K562 (cell line): ENCODE data around the gene TBX6. TPM values are rescaled to one million over a fixed set of nuclear protein-coding genes. Genes with fewer than 3 reads are reported as not detected.

Experiments
- RBFOX2 ChIP-seq: fragments of 200-400 bp; formaldehyde crosslinking; IDR thresholded peaks from 2 replicates; pipeline ENCODE4 v1.6.1; 2017; ENCODE audit warnings: low read depth, mild to moderate bottlenecking, low read length, moderate library complexity
- TBL1XR1 ChIP-seq, 2 experiments: IDR thresholded peaks; 2 replicates each; pipeline ENCODE4 v1.6.1; 2012; ENCODE audit warnings: improper control_type of control experiment in 2 of 2, low read length in 2 of 2, mild to moderate bottlenecking in 1 of 2
- TEAD1 ChIP-seq, 2 experiments: fragments of 450-650 bp in 1 of 2; sonication (generic) in 1 of 2; formaldehyde crosslinking; IDR thresholded peaks; 2 replicates each; pipeline versions ENCODE4 v1.4.0 to v1.8.0; 2020 to 2022; ENCODE audit warnings: mild to moderate bottlenecking in 2 of 2, missing genetic modification reagents in 1 of 2
- ZBTB7A ChIP-seq: IDR thresholded peaks from 2 replicates; pipeline ENCODE4 v1.6.1; 2011; ENCODE audit warnings: low read depth, mild to moderate bottlenecking, low read length, moderate library complexity, borderline replicate concordance; ENCODE audit not compliant: control insufficient read depth
- ZNF143 ChIP-seq: sonication (generic); formaldehyde crosslinking; IDR thresholded peaks from 2 replicates; pipeline ENCODE4 v1.9.0; 2022; ENCODE audit warnings: mild to moderate bottlenecking, missing genetic modification reagents
- polyA plus RNA-seq, 8 experiments: library from polyadenylated mRNA; depleted of rRNA in 4 of 8; stranded (reverse) in 5 of 8; unstranded in 3 of 8; fragments of >200 nt; fragmentation: Nextera tagmentation in 2 of 8; fragmentation: Illumina TruSeq in 1 of 8; extraction: Ambion mirVana in 2 of 8; extraction: Trizol in 1 of 8; gene quantifications; 2 replicates each; pipeline versions ENCODE4 v1.2.1 to v1.2.3, GENCODE V29; 2011 to 2014; ENCODE audit warnings: inconsistent platforms in 1 of 8, missing spikeins in 1 of 8
- total RNA-seq, 7 experiments: library from RNA; depleted of rRNA in 6 of 7; stranded (reverse); fragments of >200 nt in 6 of 7; fragmentation: Illumina TruSeq in 2 of 7; extraction: Trizol in 2 of 7; gene quantifications; 2 replicates each; pipeline versions ENCODE4 v1.2.1 to v1.2.3, GENCODE V29; 2011 to 2021; ENCODE audit warnings: low replicate concordance in 1 of 7
- TF ChIP-seq, protein P1 (sequence below): sonication (generic); formaldehyde crosslinking; IDR thresholded peaks from 2 replicates; pipeline ENCODE4 v1.8.0; 2022; ENCODE audit warnings: mild to moderate bottlenecking, missing genetic modification reagents
- TF ChIP-seq, protein P2 (sequence below): fragments of 200-800 bp; sonication (Bioruptor generic); IDR thresholded peaks from 2 replicates; pipeline ENCODE4 v1.6.1; 2017; ENCODE audit warnings: missing genetic modification characterization, missing compliant biosample characterization

The TBX6 gene
- total and polyA plus RNA-seq, 9 of the 15 experiments (the other 6 are each of a cell fraction or from before 2014, with no cell fraction given) = 0.07 to 0.58 (median 0.11) TPM; not detected in 2

DNA sequence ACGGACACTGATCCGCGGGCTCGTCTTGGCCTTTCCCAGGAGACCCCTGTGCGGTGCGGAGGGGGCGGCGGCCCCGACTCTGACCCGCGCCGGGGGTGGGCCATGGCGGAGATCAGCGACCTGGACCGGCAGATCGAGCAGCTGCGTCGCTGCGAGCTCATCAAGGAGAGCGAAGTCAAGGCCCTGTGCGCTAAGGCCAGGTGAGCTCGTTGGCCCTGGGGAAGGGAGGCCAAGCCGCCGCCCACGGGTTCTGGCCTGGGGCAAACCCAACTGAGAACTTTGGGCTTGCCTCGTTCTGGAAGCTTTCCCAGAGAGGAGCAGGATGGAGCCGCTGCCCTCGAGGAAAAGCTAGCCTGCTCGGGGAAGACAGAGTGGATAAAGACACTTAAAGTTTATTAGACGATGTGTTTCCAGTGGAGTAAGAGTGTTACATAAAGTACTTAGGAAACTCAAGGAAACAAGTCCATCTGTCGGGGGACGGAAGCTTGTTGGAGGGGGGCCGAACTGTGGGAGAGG, 15.4 kb downstream of the TBX6 start (continued):
- TF ChIP-seq, protein P1, sequence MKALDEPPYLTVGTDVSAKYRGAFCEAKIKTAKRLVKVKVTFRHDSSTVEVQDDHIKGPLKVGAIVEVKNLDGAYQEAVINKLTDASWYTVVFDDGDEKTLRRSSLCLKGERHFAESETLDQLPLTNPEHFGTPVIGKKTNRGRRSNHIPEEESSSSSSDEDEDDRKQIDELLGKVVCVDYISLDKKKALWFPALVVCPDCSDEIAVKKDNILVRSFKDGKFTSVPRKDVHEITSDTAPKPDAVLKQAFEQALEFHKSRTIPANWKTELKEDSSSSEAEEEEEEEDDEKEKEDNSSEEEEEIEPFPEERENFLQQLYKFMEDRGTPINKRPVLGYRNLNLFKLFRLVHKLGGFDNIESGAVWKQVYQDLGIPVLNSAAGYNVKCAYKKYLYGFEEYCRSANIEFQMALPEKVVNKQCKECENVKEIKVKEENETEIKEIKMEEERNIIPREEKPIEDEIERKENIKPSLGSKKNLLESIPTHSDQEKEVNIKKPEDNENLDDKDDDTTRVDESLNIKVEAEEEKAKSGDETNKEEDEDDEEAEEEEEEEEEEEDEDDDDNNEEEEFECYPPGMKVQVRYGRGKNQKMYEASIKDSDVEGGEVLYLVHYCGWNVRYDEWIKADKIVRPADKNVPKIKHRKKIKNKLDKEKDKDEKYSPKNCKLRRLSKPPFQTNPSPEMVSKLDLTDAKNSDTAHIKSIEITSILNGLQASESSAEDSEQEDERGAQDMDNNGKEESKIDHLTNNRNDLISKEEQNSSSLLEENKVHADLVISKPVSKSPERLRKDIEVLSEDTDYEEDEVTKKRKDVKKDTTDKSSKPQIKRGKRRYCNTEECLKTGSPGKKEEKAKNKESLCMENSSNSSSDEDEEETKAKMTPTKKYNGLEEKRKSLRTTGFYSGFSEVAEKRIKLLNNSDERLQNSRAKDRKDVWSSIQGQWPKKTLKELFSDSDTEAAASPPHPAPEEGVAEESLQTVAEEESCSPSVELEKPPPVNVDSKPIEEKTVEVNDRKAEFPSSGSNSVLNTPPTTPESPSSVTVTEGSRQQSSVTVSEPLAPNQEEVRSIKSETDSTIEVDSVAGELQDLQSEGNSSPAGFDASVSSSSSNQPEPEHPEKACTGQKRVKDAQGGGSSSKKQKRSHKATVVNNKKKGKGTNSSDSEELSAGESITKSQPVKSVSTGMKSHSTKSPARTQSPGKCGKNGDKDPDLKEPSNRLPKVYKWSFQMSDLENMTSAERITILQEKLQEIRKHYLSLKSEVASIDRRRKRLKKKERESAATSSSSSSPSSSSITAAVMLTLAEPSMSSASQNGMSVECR (CRISPR knock-in tag) = 0 out of 2 replicates have a peak, but pooled peaks have one; percentile 40
- TF ChIP-seq ZNF143 (CRISPR knock-in tag) (0 out of 2 replicates have a peak, but pooled peaks have one; percentile 24), ZBTB7A (0 out of 2 replicates have a peak, but pooled peaks have one; percentile 24), TBL1XR1 (IDR thresholded peaks at IDR 0.05; ENCODE audit: low read length in 2 of 2) (no peak), TEAD1 (CRISPR knock-in tag; IDR thresholded peaks at IDR 0.05) (0 out of 4 replicates have a peak, but pooled peaks of 1 of the 2 experiments have one; percentile 6), RBFOX2 (no peak)
- TF ChIP-seq, protein P2, sequence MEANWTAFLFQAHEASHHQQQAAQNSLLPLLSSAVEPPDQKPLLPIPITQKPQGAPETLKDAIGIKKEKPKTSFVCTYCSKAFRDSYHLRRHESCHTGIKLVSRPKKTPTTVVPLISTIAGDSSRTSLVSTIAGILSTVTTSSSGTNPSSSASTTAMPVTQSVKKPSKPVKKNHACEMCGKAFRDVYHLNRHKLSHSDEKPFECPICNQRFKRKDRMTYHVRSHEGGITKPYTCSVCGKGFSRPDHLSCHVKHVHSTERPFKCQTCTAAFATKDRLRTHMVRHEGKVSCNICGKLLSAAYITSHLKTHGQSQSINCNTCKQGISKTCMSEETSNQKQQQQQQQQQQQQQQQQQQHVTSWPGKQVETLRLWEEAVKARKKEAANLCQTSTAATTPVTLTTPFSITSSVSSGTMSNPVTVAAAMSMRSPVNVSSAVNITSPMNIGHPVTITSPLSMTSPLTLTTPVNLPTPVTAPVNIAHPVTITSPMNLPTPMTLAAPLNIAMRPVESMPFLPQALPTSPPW (CRISPR knock-in tag) = peak; percentile 10; the same call in 1 of the 2 replicates
